Lower lobe of right lung (tissue), 2 donors: ENCODE measurements around the gene SOX6. TPM values are rescaled to one million over a fixed set of nuclear protein-coding genes. Genes with fewer than 3 reads are reported as not detected.

Experiments
- ATAC-seq, 2 donors: fragments of 200-7000 bp; cut with Tn5 transposase; one replicate each; pipeline ENCODE4 v1.9.1; 2020 to 2022; ENCODE audit warnings: mild to moderate bottlenecking in 2 of 2, moderate library complexity in 2 of 2
- DNase-seq: peaks from one replicate; pipeline ENCODE4 v3.0.0-alpha.2; 2020
- H3K27ac ChIP-seq: fragments of 200-600 bp; one replicate; pipeline ENCODE4 v1.8.0; 2022
- H3K27me3 ChIP-seq: fragments of 200-600 bp; one replicate; pipeline ENCODE4 v1.8.0; 2022; ENCODE audit warnings: low read depth
- H3K36me3 ChIP-seq: fragments of 200-600 bp; one replicate; pipeline ENCODE4 v1.8.0; 2022; ENCODE audit warnings: mild to moderate bottlenecking
- H3K4me1 ChIP-seq: fragments of 200-600 bp; one replicate; pipeline ENCODE4 v1.8.0; 2022
- H3K4me3 ChIP-seq: fragments of 200-600 bp; one replicate; pipeline ENCODE4 v1.8.0; 2022; ENCODE audit warnings: mild to moderate bottlenecking
- H3K9me3 ChIP-seq: fragments of 200-600 bp; one replicate; pipeline ENCODE4 v1.8.0; 2022
- intact Hi-C: fragments of 100-400 bp; cut with DNase I; formaldehyde crosslinking; loops from one replicate; pipeline ENCODE4 v1.11.0; 2022
- total RNA-seq: library from RNA; stranded (reverse); fragmentation: NEBNext Ultra II Directional; extraction: Animal tissue kit (Norgen Biotek cat#: 25700); gene quantifications from one replicate; pipeline ENCODE4 v1.2.1, GENCODE V29; 2021
- TF ChIP-seq, protein P1 (sequence below): fragments of 200-600 bp; IDR thresholded peaks from one replicate; pipeline ENCODE4 v1.8.0; 2022; ENCODE audit warnings: antibody characterized with exemption, mild to moderate bottlenecking
- donor health status: DM: no; HTN: yes; CAD: no; lungs with severe emphysema.

The SOX6 gene
- total RNA-seq, 1 donor from 2014 or later: 4.8 TPM

DNA sequence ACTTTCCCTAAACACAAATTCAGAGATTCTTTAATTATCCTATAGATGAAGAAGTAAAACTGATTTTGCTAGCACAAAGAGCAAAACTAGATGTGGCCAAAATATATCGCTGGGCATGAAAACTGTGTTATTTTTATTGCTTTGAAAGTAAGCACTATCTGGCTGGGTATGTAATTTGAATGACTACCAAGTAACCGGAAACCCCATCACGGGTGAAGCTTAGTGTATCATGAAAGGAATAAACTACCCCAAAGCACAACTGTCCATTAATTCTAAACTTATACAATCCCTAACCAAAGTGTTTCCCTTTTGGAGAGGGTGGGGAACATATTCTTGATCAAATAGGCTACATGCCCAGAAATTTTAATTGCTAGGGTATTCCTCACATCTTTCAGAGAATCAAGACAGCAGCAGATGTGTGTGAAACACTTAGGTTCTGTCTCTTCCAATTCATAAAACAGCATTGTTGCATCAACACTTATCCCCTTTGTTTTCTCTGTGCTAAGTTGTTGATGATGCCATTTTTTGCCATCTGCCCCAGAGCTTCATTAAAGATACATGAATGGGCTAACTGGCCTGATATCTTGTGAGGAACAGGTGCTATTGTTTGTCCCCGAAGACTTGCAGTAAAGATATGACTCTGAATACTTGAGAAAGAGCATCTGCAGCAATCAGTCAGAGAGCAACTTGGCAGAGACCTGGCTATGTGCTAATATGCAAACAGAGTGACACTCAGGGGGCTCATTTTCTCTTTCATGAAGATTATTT is 238.2 kb downstream of the SOX6 start:
- H3K4me1 ChIP-seq: no peaks in the 10 kb centered on the region
- TF ChIP-seq, protein P1, sequence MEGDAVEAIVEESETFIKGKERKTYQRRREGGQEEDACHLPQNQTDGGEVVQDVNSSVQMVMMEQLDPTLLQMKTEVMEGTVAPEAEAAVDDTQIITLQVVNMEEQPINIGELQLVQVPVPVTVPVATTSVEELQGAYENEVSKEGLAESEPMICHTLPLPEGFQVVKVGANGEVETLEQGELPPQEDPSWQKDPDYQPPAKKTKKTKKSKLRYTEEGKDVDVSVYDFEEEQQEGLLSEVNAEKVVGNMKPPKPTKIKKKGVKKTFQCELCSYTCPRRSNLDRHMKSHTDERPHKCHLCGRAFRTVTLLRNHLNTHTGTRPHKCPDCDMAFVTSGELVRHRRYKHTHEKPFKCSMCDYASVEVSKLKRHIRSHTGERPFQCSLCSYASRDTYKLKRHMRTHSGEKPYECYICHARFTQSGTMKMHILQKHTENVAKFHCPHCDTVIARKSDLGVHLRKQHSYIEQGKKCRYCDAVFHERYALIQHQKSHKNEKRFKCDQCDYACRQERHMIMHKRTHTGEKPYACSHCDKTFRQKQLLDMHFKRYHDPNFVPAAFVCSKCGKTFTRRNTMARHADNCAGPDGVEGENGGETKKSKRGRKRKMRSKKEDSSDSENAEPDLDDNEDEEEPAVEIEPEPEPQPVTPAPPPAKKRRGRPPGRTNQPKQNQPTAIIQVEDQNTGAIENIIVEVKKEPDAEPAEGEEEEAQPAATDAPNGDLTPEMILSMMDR: no peak
- DNase-seq (no peak), ATAC-seq (no peak)
- no peaks in the 10 kb centered on the region for H3K27me3 ChIP-seq
- H3K4me3 ChIP-seq: no peak overlapping the region
- H3K36me3 ChIP-seq: no peaks in the 10 kb centered on the region
- H3K27ac ChIP-seq: no peak overlapping the region
- intact Hi-C loops: no loop called here
- H3K9me3 ChIP-seq: no peaks in the 10 kb centered on the region

DNA sequence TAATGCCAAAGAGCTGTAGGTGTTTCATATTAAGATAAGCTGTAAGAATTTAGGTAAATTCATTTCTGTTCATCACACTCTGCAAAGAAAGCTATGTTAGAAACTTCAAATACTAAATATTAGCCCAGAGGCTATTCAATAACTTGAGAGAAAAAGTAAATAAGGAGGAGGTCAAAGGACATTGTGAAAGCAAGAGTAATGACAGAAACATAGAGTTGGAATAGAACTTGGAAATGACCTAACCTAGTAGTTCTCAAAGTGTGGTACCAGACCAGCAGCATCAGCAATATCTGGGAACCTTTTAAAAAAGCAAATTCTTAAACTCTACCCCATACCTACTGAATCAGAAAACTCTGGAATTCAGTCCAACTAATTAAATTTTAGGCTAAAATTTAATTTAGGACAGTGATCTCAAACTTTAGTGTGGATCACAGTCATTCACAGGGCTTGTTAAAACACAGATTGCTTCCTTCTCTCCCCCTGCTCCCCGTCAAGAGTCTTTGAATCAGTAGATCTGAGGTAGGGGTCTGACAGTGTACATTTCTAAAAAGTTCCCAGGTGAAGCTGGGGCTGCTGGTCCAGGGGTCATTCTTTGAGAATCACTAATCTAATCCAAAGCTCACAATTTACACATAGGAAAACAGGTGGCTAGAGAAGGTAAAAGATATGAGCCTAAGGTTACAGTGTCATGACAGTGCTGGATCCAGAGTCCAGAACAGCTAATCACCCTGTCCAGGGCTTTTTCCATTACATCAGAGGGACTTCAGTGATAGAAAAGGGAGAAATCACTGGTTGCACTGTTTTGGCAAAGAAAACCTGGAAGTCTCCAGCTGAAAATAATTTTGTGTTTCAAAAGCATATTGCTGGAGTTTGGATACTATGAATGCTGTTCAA is 241.1 kb downstream of the SOX6 start:
- TF ChIP-seq, protein P1: no peak
- H3K27ac ChIP-seq: no peak overlapping the region
- H3K27me3 ChIP-seq: no peaks in the 10 kb centered on the region
- H3K36me3 ChIP-seq: no peaks in the 10 kb centered on the region
- no peaks in the 10 kb centered on the region for H3K9me3 ChIP-seq
- no peak for ATAC-seq
- intact Hi-C loops: no loop called here
- DNase-seq: no peak
- H3K4me1 ChIP-seq: no peaks in the 10 kb centered on the region
- H3K4me3 ChIP-seq: no peak overlapping the region

DNA sequence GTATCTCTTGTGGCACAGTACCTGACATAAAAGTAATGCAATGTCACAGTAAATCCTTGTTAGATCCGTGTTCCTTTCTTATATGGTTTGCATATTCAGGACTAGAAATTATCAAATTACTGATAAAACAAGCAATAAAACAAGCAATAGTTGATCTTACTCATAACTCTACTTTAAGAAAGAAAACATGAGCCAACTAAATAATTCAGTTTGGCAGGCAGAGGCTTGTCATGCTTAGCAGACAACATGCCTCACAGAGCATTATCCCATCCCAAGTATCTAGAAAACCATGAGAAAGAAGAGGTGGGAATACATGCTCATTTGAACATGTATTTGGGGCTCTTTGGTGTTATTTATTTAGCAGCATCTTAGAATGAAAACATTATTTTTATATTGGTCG is 241.9 kb downstream of the SOX6 start:
- Histone ChIP-seq H3K36me3 (no peaks in the 10 kb centered on the region), H3K27me3 (no peaks in the 10 kb centered on the region), H3K9me3 (no peaks in the 10 kb centered on the region), H3K4me1 (no peaks in the 10 kb centered on the region), H3K27ac (no peak overlapping the region), H3K4me3 (no peak overlapping the region)
- intact Hi-C loops: no loop called here
- DNase-seq (no peak), ATAC-seq (no peak)
- TF ChIP-seq, protein P1: no peak

DNA sequence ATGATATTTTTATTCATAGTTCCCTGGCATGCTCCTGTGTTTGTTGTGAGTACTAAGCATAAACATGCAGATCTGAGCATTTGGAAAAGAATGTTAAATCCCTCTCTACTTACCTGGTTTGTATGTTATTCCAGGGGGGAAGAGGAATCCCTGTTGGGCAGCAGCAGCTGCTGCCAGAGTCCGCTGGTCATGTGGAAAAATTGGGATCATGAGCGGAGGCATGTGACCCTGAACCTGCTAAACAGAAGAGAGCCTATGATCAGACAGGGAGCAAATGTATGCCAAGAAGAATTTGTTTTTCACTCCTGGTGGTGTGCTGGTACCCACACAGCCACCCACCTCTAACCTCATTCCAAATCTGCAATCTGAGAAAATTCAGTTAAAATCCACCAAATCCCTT is 244.7 kb downstream of the SOX6 start:
- Histone ChIP-seq H3K36me3 (no peaks in the 10 kb centered on the region), H3K4me1 (no peaks in the 10 kb centered on the region), H3K4me3 (no peak overlapping the region), H3K9me3 (no peaks in the 10 kb centered on the region), H3K27me3 (no peaks in the 10 kb centered on the region), H3K27ac (no peak overlapping the region)
- ATAC-seq: no peak
- TF ChIP-seq, protein P1: no peak
- DNase-seq: no peak
- intact Hi-C loops: no loop called here

DNA sequence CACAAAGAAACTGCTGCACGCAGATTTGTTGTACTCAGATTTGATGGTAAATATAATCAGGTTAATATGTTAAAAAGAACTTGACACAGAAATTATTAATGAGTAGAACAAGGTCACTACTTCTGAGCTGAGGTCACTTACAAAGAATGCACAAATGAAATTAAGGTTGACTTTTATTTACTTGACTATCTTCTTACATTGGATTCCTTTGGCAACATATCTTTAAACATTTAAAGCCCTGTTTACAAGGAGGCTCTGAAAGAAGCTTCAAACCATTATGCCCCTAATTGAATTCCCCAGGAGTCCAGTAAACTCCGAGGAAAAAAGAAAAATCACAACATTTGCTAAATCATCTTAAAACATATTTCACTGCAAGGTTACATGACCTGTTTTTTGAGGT is 245.5 kb downstream of the SOX6 start:
- H3K36me3 ChIP-seq: no peaks in the 10 kb centered on the region
- ATAC-seq (no peak), DNase-seq (no peak)
- intact Hi-C loops: no loop called here
- TF ChIP-seq, protein P1: no peak
- no peaks in the 10 kb centered on the region for H3K9me3 ChIP-seq
- no peak overlapping the region for H3K27ac ChIP-seq
- no peak overlapping the region for H3K4me3 ChIP-seq
- no peaks in the 10 kb centered on the region for H3K27me3 ChIP-seq
- H3K4me1 ChIP-seq: no peaks in the 10 kb centered on the region
